HG03575 (cell line): ENCODE data around the gene HPS4.
"Not testable (repeated sequence)": the region's sequence is repeated elsewhere in the genome, so short reads cannot be mapped to it uniquely, and the experiment has no call there.

ENCODE experiments used
- ATAC-seq: cut with Tn5 transposase; IDR thresholded peaks from one replicate; pipeline ENCODE4 v1.9.1; 2021; ENCODE audit not compliant: unreplicated experiment, insufficient number of reproducible peaks, low FRiP score; ENCODE audit errors: extremely low read depth

HPS4 gene

DNA sequence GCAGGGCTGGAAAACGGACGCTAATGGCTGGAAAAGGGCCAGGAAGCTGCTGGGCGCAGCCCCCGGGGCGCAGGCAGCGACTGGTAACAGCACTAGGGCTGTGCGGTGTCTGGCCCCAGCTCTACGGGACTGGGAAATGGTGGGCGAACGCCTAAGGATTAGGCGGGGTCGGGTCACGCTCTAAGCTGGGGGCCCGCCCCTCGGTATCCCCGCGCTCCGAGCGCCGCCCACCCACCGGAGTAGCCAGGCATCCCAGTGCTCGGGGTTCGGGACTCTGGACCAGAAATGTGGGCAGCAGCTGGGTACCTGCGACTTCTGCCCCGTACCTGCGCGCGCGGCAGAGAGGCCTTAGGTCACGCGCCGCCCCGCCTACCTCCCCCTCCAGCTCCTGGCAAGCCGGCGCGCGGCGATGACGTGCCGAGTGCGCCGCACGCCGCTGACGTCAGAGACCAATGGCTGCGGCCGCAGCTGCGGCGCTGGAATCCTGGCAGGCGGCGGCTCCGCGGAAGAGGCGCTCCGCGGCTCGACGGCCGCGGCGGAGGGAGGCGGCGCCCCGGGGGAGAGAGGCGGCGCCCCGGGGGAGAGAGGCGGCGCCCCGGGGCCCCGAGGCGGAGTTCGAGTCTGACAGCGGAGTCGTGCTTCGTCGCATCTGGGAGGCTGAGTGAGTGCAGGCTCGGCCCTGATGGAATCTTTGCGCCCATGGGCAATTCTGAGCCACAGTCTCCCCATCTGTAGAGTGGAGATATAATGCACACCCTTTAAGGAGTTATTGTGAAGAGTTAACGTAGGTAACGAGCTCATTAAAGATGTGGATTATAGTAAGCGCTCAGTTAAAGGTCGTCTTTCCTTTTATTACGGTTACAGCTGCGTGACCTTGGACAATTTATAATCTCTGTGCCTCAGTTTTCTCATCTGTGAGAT, at the start of gene HPS4, which contains the start of gene SRRD:
Gene HPS4 (minus strand): TSS at position 345 of the 921 bp plus-strand sequence. CDS start 2,021 bp downstream, outside the sequence.
Gene SRRD (plus strand): TSS at position 439 of the 921 bp plus-strand sequence. CDS start 14 bp downstream, at position 453.
- no peak for ATAC-seq

DNA sequence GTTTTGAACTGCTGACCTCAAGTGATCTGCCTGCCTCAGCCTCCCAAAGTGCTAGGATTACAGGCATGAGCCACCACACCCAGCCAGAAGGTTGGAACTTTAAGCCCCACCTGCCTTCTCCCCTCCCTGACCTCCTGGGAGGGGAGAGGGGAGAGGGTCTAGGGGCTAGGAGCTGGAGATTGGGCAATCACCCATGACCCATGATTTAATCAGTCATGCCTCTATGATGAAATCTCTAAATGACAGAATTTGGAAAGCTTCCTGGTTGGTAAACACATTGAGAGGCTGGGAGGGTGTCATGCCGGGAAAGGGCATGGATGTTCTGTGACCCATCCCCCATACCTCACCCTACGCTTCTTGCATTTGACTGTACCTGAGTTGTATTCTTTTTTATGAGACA, 45.8 kb upstream of the HPS4 start:
- no peak for ATAC-seq

DNA sequence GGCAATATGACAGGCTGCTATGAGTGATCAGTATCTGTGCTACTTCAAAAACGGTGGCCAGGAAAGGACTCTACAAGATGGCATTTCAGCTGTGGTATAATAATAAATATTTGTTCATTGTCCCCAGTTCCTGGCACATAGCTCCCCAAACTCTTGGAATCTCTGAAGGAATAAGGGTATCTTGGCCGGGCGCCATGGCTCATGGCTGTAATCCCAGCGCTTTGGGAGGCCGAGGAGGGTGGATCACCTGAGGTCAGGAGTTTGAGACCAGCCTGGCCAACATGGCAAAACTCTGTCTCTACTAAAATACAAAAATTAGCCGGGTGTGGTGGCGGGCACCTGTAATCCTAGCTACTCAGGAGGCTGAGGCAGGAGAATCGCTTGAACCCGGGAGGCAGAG, 44.9 kb upstream of the HPS4 start:
- not testable (repeated sequence) for ATAC-seq

DNA sequence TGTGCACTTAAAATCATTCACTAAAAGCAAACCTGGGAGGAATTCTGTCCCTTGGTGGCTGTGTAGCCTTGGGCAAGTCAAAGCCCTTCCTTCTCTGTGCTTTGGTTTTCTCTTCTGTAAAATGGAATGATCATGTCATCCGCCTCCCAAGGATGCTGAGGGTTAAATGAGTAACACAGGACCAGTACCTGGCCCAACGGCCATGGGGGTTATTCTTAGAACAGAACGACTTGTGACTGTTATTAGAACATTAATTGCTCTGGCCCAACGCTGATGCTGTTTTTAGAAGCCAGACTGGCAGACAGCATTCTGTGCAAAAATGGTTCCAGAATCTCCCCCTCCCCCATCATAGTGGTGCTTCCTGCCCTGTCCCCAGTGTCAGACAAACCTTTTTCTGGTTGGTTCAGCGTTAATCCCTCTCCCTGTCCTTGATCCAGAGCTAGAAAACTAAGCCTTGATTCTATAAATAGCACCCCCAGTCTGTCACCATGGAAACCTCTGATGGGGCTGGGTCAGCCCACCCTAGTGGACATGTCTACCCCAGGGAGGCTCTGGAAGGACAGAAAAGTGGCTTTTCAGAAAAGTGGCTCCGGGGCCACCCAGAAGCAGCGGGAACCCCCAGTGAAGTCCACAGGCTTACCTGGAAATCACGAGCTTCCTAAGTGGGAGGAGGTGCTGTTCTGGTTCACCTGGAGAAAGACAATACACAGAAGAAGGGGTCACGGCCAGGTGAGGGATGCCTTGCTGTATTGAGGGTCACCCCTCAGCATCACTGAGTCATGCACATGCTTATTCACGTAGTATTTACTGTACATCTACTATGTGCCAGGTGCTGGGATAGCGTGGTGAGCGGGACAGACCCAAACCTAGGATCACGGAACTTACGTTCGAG, 44.2 kb upstream of the HPS4 start:
- no peak for ATAC-seq

DNA sequence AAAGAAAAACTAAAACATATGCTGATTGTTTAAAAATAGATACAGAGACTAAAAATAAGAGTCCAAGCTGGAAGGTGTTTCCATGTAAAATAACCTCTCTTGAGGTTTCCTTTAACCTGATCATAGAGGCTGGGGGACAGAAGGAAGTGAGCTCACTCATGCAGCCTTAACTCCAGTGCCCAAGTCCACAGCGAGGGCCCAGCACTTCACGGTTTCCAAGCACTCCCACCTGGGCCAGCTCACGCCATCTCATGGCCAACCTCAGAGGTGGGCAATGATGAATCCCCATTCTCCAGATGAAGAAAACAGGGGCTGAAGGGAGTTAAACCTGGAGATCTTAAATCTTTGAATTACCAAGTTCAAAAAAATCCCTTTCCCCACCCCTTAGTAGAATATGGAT, 43.6 kb upstream of the HPS4 start:
- ATAC-seq = no peak

DNA sequence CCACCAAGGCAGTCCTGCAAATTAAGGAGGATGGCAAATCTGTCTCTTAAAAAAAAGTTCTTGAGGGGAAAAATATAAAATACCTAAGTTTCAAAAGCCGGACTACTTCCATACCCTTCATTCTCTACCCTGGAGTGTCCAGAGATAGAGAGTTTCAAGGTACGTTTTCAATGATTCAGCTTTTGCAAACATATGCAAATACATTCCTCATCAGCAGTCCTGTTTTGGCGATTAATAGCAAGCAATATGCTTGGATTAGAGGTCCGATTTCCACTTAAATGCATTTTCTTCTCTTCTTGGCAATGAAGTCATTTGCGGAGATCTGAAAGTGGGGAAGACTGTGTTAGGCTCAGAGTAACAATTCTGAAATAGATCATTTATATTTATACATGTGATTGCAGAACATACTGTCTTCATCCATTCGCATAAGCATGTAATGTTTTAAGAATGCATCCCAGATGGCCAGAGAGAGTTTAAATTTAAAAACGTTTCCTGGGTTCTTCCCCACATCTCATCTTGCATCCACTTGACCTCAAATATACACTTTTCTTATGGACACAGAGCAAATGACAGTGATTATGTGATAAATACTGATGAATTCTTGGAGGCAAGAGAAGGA, 42.5 kb upstream of the HPS4 start:
- no peak for ATAC-seq

DNA sequence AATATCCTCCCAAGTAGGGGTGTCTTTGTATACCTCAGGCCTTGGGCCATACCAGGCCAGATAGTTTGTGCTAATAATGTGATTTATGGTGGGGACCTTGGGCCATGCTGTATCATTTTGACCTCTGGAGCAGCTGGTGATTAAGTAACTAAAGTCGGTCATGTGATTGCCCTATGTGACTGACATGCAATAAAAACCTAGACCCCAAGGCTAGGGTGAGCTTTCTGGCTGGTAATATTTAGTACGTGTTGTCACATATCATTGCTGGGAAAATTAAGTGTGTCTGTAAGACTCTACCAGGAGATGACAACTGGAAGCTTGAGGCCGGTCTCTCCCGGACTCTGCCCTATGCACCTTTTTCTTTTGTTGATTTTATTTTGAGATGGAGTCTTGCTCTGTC, 41.3 kb upstream of the HPS4 start:
- no peak for ATAC-seq

DNA sequence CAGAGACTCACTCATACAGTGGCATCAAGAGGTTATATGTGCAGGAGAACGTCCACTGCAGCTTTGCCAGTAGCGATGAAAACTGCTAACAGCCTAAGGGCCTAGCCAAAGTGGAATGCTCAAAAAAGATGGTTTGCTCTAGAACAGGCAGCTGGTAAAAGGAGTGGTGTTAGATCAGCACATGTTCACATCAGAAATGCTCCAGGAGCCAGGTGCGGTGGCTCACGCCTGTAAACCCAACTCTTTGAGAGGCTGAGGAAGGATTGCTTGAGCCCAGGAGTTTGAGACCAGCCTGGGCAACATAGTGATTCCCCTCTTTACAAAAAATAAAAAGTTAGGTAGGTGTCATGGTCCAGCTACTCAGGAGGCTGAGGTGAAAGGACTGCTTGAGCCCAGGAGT, 39.0 kb upstream of the HPS4 start:
- ATAC-seq = no peak

DNA sequence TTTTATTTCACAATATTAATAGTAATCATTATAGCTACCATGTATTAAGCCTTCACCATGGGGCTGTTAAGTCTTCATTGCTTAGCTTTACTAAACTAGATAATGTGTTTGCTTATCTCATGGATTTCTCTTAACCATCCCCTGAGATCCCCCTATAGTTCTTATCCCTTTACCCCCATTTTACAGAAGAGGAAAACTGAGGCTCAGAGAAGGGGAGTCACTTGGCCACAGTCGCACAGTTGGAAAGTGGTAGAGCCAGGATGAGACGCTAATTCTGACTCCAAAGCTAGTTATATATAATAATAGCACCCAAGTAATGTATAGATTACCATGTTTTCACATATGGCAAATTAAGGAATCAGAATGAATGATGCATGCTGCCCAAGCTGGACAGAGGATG, 38.4 kb upstream of the HPS4 start:
- ATAC-seq = no peak

DNA sequence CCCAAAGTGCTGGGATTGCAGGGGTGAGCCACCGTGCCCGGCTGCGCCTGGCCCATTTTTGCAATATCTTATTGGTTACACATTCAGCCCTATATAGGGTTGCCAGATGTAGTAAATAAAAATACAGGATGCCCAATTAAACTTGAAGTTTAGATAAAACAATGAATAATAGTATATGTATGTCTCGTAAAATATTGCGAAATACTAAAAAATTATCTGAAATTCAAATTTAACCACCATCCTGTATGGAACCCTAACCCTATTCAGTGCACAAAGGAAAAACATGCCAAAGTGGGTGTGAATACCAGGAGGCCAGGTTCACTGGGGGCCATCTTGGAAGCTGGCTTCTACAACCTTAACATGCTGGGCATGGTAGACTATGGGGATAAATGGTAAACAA, 33.8 kb upstream of the HPS4 start:
- ATAC-seq = no peak

DNA sequence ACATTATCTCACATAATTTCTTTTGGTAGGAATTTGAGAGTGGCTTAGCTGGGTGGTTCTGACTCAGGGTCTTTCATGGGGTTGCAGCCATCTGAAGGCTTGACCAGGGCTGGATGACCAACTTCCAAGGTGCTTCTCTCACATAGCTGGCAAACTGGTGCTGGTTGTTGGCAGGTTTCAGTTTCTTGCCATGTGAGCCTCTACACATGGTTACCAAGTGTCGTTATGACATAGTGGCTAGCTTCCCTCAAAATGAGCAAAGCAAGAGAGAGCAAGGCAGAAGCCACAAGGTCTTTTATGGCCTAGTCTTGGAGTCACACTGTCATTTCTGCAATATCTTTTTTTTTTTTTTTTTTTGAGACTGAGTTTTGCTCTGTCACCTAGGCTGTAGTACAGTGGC, 32.9 kb upstream of the HPS4 start:
- ATAC-seq = no peak

DNA sequence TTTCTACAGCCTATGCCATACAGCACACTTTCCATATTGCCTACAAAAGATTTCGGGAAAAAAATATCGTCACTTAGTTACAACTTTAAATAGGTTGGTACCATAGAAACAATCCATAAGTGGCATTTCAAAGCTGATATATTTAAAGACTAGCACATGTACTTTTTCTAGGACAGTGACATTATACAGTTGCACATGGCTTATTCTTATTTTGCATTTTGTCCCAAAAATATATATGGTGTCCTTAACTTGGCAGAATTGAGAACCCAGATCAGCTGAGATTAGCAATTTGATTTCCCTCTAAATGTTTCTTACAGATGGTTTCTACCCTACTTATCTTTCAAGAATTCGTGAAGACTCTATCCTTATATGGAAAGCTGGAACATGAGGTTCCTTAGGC, 32.3 kb upstream of the HPS4 start:
- no peak for ATAC-seq

DNA sequence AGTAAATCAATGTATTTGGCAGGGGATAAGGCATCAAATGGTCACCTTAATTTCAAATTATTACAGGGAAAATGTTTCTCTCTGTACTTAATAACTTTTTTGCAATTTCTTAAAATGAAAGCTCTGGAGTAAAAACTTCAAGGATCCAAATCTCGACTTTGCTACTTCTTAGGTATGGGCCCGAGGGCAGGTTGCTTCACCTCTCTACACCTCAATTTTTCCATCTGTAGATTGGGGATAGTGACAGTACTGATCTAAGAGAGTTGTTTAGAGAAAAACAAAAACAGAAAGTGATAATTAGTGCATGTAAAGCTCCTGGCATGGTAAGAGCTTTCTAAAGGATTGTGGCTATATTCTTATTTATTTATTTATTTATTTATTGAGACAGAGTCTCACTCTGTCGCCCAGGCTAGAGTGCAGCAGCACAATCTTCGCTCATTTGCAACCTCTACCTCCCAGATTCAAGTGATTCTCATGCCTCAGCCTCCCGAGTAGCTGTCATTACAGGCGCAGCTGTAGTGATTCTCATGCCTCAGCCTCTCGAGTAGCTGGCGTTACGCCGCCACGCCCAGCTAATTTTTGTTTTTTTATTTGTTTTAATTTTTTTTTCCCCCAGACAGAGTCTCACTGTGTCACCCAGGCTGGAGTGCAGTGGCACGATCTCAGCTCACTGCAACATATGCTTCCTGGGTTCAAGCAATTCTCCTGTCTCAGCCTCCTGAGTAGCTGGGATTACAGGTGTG, 31.0 kb upstream of the HPS4 start:
- ATAC-seq = no peak

DNA sequence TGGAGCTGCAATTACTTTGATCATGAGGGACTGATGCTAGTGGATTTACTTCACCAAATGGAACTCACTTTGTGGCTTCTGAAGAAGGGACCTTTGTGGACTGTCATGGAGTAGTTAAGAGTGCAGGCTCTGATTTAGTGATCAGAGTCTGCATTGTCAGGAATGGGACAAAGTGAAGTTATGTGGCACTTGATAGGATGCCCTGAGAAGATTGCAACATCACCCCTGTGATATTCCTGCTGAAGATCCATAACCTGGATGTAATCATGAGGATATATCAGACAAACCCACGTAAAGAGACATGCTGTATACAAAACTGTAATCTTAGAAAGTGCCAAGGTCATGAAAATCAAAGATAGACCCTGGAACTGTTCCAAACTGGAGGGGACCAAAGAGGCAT, 30.3 kb upstream of the HPS4 start:
- no peak for ATAC-seq

DNA sequence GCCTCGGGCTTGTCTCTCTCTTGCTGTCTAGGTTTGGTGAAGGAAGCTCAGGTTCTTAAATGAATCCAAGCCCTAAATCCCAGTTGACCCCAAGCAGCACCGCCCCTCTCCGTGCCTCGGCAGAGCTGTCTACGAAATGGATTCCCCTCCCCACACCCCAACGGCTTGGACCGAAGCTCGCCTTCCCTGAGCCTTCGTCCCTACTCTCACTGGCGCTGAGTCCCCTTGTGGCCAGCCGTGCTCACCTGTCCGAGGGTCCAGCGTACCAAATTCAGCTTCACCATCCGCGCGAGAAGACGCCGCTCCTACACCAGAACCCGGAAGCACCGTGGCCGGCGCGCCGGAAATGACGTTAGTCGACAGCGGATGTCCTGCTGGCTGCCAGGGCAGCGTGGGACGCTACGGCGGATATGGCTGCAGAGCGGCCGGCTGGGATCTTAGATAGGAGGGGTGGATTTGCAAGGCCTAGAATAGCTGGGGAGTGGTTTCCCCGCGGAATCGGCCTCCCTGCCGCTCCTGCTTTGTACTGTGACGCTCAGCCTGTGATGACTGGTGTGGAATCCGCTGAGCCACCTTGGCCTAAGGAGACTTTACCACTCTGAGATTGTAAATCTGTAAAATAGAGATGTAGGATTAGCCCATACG, 28.7 kb upstream of the HPS4 start, which contains the start of gene TFIP11:
Gene TFIP11 (minus strand): TSS at position 325 of the 645 bp plus-strand sequence. CDS start 2,201 bp downstream, outside the sequence.
- peak; percentile 61 for ATAC-seq

DNA sequence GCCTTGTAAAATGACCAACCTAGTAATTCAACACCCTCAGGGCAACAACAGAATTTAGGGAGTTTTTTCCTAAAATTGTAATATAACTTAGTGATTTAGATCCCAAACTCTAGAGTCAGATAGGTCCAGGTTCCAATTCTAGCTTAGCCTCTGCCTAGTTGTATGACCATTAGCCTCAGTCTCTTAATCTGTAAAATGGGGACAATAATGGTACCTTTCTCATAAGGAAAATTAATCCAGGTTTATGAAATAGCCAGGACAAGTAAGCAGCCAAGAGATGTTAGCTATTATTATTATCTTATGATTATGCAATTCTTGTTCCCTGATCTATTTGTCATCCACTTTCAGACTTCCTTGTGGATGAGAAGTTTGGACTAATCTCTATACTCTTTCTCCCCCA, 24.6 kb upstream of the HPS4 start:
- no peak for ATAC-seq

DNA sequence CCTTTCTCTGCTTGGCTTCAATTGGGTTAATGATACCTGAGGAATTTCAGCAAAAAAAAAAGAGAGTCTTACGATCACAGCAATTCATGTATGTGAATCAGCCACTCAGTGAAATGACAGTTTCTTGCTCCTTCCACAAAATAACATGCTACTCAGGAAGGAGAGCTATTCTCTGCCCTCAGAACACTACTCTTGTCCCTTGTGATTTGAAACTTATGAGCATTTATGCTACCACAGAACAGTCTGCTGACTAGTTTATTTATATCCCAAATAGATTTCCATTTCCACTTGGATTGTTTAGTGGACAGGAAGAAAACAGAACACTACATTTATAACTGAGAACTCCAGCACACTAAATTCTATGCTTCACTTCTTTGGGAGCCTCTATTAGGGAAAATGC, 20.2 kb upstream of the HPS4 start:
- no peak for ATAC-seq
